Omental fat pad (tissue), 4 donors: ENCODE data around the gene KRT80. TPM values are rescaled to one million over a fixed set of nuclear protein-coding genes. Genes with fewer than 3 reads are reported as not detected.
"Not testable (repeated sequence)": the region's sequence is repeated elsewhere in the genome, so short reads cannot be mapped to it uniquely, and the experiment has no call there.

Experiments used
- ATAC-seq: fragments of 150-250 bp; one replicate; pipeline ENCODE4 v1.9.1; 2016; ENCODE audit warnings: mild to moderate bottlenecking, moderate library complexity; ENCODE audit not compliant: low FRiP score
- DNase-seq: peaks from one replicate; pipeline ENCODE4 v3.0.0-alpha.2; 2019; ENCODE audit warnings: low spot score
- total RNA-seq, 4 donors: library from RNA; depleted of rRNA; stranded (reverse); fragments of >200 nt; gene quantifications; one replicate each; pipeline ENCODE4 v1.1.0, GENCODE V29; 2016
- TF ChIP-seq, protein P1 (sequence below), 3 donors: fragments of 450-650 bp; IDR thresholded peaks; one replicate each; pipeline ENCODE4 v1.5.1; 2016 to 2017; ENCODE audit warnings: antibody characterized with exemption in 3 of 3, mild to moderate bottlenecking in 3 of 3, moderate library complexity in 2 of 3

Gene KRT80
- 1 to 10 TPM in 1 of 4 donors, under 1 TPM in 2, not detected in 1; 0.37 to 5.5 (median 0.75) TPM for total RNA-seq

DNA sequence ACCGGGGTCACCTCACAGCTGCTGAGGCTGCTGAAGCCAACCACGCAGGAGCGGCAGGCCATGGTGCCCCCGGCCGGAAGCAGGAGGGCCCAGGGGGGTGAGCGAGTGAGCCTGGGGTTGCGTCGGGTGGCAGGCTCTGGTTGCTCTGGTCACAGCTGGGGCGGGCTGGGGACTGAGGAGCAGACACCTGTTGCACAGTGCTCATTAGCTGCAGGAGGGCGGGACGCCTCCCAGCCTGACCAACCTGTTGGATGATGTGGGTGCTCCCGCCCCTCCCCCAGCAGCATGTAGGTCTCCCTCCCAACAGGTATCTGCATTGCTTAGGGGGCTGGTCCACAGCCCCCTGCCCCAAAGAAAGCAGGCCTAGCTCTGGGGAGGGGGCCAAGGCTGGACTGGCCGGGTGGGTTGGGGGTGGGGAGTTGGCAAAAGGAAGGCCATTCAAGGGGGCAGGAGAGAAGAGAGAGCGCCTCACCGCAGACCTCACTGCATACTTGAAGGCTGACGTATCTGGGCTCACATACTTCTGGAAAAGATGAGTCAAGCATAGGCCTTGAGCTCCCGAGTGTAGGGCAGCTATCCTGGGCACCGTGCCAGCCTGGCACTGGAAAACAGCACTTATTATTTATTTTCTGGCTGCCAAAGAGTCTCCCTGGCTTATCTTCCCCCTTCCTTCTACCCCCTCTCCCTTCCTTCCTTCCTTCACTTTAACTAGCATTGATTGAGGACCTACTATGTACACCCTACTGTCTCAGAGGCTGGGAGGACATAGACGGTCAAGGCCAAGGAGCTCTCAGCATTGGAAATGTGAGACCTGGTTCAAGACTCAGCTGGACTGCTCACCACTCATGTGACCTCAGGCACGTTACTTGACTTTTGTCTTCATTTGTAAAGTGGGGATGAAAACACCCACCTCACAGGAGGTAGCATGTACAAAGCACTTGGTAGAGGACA lies at the start of gene KRT80:
TSS of gene KRT80 (minus strand) at position 174 of the 951 bp plus-strand sequence. CDS start at position 62, 112 bp downstream.
- ATAC-seq, result peak; percentile 90
- peak; percentile 92 for DNase-seq
- TF ChIP-seq, protein P1, sequence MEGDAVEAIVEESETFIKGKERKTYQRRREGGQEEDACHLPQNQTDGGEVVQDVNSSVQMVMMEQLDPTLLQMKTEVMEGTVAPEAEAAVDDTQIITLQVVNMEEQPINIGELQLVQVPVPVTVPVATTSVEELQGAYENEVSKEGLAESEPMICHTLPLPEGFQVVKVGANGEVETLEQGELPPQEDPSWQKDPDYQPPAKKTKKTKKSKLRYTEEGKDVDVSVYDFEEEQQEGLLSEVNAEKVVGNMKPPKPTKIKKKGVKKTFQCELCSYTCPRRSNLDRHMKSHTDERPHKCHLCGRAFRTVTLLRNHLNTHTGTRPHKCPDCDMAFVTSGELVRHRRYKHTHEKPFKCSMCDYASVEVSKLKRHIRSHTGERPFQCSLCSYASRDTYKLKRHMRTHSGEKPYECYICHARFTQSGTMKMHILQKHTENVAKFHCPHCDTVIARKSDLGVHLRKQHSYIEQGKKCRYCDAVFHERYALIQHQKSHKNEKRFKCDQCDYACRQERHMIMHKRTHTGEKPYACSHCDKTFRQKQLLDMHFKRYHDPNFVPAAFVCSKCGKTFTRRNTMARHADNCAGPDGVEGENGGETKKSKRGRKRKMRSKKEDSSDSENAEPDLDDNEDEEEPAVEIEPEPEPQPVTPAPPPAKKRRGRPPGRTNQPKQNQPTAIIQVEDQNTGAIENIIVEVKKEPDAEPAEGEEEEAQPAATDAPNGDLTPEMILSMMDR (IDR thresholded peaks at IDR 0.05), result no peak

- no peak for DNase-seq
- TF ChIP-seq, protein P1 (IDR thresholded peaks at IDR 0.05), result no peak
- ATAC-seq, result no peak
Observed at GRCh38 chr12:52241205-52241842, 49.5 kb upstream of the KRT80 start.

DNA sequence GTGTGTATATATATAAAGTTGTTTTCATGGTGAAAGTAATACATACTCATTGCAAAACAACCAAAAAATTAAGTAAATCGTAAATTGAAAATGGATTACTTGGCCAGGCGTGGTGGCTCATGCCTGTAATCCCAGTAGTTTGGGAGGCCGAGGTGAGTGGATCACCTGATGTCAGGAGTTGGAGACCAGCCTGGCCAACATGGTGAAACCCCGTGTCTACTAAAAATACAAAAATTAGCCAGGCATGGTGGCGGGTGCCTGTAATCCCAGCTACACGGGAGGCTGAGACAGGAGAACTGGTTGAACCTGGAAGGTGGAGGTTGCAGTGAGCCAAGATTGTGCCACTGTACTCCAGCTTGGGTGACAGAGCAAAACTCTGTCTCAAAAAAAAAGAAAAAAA lies 48.4 kb upstream of the KRT80 start:
- DNase-seq, result not testable (repeated sequence)

DNA sequence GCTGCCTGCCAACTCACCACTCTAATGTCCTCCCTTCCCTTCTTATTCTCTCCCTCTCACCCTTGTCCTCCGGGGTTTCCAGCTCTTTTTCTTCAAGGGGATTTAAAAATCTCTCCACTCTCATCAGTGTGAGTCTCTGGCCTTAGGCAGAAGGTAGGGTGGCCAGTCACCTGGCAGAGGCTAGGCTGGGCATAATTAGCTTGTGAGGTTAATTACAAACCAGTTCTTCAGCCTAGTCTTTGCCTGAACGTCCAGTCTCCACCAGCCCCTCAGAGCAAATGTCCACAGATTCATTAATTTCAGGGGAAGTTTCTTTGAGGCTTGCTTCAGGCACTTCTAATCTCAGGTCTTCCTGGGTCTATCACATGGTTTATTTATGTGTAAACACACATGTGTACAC lies 48.0 kb upstream of the KRT80 start:
- ATAC-seq (no peak), DNase-seq (no peak)
- TF ChIP-seq, protein P1 (IDR thresholded peaks at IDR 0.05), result no peak

More for the DNA sequence above, 48.4 kb upstream of the KRT80 start:
- not testable (repeated sequence) for ATAC-seq

GRCh38 chr12:52238916-52239646 lies 47.3 kb upstream of the KRT80 start:
- TF ChIP-seq, protein P1 (IDR thresholded peaks at IDR 0.05), result no peak
- DNase-seq (no peak), ATAC-seq (no peak)

GRCh38 chr12:52238207-52238840 lies 46.5 kb upstream of the KRT80 start:
- DNase-seq (no peak), ATAC-seq (no peak)
- TF ChIP-seq, protein P1 (IDR thresholded peaks at IDR 0.05), result no peak
